GM18858 (cell line): Measurements from ENCODE around the gene ATP10A.

Experiments used
- ATAC-seq: cut with Tn5 transposase; IDR thresholded peaks from one replicate; pipeline ENCODE4 v1.9.1; 2021; ENCODE audit not compliant: unreplicated experiment

Gene ATP10A

DNA sequence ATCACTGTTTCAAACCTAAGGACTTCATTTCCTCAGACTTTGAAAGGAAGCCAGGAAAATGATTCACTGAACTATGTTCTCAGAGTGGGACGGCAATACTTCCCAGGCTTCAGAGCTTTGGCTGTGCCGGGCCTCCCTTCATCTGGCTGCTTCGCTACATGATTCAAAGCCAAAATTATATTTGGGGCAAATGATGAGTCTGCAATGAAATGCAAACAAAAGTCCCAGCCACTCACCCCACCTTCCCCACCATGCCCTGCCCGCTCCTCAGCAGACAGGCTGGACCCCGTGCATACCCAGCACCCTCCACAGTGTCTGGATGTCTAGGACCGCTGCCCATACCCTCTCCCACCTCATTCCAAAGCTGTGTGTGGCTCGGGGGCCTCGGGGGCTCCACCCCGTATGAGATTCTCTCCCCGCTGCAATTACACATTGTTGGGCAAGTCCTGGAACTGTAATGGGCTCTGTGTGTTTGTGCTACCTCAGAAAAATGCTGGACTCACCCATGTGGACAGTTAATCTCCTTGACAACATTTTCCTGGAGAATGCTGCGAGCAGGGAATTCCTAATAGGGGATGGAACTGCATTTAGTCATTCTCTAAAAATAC is 32.2 kb downstream of the ATP10A start:
- ATAC-seq = no peak

DNA sequence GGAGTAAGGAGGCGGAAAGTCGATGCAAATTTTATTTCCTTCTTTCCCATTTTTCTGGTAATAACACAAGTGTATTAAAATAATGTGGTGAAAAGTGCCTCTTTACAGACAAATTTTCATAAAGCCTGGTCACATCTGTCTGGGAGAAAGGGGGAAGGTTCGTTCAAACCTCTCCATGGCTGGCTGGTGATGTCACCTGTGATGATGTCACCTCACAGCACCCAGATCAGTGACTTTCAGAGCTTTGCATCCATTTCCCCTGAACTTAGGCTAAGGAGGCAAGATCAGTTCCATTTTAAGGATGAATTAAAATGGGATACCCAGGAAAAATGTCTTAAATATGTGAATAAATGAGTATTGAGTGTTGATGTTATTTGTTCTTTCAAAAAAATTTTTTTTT is 34.1 kb downstream of the ATP10A start:
- no peak for ATAC-seq

DNA sequence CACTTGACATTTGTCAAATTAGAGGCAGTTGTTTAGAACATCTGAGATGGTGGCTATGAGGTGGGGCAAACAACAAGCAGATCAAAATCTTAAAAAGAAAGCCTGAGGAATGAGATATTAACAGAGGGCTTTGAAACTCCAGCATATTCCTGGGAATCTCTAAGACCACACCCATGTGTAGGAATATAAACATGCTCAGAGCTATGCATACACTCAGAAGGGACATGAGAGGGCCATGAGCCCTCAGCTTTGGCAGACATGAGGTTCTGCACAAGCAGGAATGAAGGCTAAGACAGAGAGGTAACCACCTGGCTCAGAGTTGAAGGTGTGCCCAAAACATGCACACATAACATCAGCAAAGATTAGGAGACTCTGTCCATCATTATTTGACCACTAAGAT is 37.9 kb downstream of the ATP10A start:
- ATAC-seq = no peak

DNA sequence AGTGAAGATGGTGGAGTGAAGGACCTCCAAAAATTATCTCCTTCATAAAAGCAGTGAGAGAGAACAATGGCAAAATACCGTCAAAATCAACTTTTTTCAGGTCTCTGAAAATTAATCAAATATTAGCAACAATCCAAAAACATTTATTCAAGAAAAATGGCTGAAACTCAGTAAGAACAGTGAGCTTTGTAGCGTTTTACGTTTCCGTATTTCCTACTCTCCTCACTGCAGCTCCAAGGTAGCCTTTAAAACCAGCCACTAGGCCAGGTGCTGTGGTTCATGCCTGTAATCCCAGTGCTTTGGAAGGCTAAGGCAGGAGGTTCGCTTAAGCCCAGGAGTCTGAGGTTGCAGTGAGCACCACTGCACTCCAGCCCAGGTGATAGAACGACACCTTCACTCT is 38.5 kb downstream of the ATP10A start:
- ATAC-seq = no peak

DNA sequence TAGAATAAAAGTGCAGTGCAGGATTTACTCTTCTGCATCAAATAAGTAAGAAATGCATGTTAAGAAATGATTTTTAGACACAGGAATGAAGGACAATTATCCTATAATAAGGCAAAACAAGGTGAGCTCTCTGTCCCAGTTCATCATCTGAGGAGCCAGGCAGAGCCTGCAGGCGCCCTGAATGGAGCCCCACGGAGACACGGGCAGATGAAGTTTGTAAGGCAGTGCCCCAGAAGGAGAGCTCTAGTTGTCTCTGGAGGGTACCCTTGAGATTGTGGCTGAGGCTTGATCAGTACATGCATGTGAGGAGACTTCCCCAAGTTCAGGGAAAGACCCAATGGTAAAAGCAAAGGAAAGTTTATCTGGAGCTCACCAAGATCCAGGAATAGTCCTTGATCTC is 50.3 kb downstream of the ATP10A start:
- ATAC-seq = no peak

DNA sequence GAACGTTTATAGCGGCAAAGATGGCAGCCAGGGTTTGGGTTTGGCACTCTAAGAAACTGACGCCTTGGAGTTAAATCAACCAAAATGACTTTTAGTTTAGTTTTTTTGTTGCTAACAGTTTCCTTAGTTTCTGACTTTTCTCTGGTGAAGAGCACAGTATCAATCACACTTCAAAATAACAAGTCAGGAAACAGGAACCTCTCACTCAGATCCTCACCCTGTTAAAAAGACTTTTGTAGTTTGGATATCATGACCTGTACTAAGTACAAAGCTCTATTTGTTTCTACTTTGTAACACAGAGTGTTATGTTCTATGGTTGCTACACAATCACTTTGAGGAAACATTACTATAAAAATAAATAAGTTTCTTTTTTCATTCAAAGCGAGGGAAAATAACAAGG is 51.1 kb downstream of the ATP10A start:
- ATAC-seq = no peak

DNA sequence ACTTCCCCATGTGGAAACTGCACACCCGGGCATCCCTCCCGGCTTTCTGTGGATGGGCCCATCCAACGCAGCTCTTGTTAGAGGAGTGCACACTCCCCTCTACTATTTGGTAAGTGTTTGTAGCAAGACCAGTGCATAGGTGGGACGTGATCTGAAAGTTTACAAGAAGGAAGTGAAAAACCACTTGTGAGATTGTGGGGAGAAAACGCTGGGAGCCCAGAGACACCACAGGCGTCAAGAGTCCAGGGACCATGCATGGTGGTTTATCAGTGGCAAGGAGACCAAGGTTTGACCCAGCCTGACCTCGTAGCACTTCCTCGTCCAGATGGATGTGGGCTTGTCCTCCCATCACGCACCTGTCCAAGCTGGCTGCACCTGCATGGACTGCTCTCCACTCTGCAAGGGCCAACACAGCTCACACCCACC is 51.6 kb downstream of the ATP10A start:
- peak; percentile 76 for ATAC-seq

DNA sequence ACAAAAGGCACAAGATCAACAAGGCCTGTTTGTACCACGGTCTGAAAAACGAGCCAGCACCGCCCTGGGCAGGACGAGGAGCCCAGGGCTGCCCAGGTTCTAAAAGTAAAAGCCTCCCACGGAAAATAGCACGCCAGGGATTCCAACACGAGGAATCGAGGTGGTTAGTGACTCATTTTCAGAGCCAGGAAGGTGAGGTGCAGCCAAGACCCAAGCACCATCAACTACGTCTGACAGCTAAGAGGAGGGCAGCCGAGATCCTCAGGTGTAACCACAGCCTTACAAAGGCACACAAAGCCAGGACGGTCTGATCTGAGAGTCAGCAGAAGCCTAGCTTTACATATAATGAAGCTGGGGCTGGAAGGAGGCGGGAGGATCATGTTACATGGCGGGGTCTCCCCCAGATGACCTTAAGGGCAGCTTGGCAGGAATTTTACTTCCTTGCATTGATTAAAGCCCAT is 52.5 kb downstream of the ATP10A start:
- no peak for ATAC-seq

DNA sequence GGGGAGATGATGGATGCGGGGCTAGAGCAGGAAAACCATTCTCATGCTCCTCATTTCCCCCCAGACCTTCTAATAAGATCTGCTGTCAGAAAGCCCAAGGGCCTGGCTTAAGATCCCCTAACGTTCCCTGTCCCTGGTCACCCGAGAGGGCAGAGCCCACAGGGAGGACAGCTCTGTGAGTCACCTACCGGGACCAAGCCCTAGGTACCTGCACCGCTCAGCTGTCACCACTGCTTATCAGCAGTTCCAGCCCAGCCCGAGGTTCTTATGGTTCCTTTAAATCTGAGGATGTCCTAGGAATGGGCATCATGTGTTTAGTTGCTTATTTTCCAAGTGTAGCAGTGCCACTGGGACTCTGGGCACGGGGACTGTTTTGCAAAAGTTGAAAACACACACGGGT is 53.0 kb downstream of the ATP10A start:
- no peak for ATAC-seq

DNA sequence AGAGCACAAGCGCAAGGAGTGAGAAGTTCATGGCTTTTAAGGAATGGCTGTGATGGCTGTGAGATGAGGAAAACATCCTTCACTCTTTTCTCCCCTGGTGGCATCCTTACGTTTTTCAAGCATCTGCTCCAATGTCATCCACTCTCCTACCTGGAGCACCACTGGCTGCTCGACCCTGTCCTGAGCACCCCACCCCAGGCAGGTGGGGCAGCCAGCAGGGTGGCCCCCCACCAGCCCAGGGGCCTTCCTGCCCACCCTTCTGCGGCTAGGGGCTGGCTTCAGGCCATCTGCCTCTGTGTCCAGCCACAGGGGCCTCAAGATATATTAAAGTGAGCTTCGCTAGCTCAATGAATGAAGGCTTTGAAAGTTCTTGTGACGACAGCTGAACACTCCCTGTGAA is 56.1 kb downstream of the ATP10A start:
- ATAC-seq = no peak

DNA sequence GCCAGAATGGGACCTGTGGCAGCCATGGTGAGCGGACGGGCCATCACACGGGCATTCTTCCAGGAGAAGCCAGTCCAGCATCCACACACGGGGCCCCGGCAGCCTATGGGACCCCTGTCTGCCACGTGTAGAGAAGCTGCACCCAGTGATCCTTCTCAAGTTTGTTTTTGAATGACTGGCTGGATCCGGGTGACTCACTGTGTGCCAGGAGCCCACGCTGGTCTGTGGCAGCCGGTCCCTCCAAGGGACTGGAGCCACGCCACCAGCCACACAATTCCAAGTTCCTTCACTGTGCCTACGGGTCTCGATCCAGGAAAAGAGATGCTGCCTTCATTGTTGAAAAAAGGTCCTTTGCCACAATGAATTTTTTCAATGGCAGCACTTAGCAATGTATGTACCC is 58.1 kb downstream of the ATP10A start:
- no peak for ATAC-seq

DNA sequence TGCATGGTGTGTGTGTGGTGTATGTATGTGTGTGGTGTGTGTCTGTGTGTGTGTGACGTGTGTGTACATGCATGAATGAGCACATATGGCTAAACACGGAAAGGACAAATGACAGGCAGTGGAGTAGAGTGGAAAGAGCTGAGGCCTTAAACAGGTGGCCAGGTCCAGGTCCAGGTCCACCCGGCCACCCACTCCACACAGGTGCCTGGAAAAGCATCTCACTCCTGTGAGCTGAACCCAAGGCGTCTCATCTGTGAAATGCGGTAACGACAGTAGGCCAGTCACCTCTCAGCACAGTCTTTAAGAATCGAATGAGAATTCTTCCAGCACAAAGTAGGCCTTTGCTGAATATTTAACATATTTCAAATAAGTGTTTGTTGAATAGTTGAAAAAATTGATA is 58.7 kb downstream of the ATP10A start:
- no peak for ATAC-seq

DNA sequence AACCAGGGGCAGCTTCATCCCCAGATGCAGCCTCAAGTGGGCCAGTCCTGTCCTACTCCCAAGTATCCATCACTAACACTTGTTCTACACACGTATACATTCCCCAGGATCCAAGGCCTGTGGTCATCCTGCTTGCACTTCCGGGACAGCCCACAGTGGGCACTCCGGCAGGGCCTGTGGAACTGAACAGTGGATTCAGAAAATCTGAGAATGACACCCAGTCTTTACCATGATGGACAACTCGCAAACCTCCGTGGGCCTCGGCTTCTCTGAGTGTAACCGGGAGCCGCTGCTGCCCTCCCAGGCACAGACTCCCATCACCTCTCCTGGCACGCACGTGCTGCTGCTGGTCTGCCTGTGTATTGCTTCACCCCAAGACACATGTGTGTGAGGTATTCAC is 59.6 kb downstream of the ATP10A start:
- no peak for ATAC-seq

DNA sequence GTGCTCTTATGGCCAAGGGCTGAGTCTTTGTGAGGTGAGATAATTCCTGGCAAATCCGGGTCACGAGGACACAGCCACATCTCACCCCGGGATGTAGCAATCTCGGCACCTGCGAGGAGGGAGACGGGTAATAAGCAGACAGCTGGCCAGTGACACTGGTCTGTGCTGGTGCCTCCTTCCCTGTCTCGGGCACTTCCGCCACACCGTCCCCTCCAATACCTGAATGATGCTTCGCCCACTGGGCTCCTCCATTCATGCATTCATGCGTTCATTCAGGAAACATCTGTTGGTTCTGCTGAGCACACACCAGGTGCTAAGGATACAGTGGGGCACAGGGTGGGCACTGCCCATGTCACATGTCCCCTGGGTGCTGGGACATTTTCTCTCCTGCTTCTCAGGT is 60.1 kb downstream of the ATP10A start:
- ATAC-seq = no peak

DNA sequence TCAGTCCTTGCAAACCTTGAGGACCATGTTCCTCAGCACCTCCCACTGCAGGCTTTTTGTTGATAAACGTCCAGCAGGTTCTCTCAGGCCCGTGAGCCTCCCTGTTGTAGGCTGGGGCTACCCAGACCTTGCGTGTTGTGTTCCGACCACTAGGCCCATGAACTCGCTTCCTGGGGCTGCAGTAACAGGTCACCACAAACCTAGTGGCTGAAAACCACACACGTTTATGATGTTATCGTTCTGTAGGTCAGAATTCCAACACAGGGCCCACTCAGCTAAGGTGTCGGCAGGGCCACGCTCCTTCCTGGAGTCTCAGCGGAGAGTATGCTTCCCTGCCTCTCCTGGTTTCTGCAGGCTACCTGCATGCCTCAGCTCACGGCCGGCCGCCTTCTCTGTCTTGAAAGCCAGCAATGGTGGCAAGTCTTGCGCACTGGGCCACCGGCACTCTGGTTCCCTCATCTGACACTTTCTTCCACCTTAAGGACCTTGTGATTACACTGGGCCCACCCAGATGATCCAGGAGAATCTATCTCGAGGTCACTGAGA is 60.8 kb downstream of the ATP10A start:
- no peak for ATAC-seq

DNA sequence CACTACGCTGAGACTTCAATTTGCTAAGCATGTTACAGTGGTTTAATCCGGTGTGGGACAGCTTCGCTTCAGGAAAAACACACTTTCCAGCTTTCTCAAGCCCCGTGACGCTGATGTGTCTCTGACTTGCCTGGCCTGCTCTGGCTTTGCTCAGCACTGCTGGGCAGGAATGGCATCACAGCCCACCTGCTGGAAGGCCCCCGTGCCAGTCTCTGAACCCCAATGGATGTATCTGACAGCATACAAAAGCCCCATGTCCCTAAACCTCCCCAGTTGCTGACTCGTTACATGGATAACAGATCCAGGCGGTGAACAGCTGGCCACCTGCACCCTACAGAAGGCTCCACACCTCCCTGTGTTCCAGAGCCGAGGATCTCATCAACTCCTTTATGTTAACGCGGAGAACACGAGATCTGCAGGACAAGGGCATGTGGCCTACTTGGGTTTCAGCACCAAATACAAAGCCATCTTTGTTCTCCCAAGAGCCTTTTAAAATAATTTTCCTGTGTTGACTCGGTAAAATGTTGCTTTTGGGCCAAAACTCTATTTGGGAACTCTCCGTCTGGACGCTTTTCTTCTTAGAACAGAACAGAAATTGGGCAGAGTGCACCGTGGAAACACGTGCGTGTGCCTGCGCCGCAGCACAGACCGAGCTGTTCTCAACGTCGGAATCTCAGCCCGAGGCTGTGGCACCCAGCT is 61.4 kb downstream of the ATP10A start:
- ATAC-seq = no peak

DNA sequence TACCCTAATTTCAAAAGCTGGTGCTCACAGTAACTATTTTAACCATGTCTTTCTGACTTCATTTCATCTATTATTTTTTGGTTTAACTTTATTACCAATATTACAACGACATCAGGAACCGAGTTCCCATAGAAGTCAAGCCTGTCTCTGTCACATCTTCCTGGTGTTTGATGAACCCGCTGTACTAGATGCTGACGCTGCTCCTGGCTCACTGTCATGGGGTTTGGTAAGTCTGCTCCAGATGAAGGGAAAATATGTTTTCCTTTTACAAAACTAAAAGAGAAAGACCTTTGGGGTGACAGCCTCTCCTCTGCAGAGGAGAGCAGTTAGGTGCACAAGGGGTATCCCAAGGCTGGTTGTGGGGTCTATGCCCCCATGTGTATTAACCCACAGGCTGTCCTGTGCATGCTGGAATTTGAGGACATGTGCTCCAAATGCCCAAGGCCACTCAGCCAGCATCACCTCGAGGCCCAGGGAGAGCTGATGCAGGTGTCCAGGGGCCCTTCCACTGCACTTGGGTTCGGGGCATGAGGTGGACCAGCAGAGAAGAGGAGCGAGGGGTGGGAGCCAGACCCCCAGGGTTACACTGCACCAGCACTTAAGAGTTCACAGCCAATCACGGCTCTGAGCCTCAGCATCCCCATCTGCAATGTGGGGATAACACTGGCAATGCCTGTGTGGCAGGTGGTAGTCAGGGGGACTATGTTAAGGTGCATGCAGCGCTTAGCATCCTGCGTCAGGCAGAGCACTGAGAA is 62.2 kb downstream of the ATP10A start:
- no peak for ATAC-seq

DNA sequence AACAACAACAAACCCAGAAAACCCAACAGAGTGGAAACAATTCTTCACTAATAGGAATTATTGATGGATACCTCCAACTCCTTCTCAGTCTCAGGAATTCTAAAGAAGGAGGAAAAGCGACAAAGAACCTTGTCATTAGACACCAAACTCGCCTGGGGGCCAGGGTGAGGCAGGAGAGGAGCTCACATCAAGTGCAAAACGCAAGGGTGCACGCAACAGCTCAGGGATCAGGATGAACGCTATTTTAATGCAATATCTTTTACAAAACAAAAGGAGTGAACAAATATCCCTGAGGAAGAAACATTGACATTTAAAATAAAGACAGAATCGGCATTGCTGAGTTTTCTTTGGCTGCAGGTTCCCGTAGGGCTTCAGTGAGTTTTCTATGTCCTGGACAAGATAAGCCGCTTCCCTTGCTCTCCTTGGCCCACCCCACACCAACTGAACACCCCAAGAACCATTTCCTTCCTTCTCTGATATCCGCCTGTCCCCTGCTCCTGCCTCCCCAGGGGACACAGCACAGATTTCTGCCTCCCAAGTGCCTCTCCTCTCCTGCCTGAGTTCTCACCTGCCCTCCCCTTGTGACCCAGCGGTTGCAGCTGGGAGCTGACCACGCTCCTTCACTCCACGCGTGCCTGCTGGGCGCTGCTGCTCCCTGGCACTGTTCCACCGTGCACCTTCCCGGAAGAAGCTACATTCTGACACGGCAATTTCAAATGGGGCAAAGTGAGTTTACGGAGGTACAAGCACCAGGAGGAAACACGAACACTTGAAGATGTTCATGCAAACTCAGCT is 63.0 kb downstream of the ATP10A start:
- ATAC-seq = no peak

DNA sequence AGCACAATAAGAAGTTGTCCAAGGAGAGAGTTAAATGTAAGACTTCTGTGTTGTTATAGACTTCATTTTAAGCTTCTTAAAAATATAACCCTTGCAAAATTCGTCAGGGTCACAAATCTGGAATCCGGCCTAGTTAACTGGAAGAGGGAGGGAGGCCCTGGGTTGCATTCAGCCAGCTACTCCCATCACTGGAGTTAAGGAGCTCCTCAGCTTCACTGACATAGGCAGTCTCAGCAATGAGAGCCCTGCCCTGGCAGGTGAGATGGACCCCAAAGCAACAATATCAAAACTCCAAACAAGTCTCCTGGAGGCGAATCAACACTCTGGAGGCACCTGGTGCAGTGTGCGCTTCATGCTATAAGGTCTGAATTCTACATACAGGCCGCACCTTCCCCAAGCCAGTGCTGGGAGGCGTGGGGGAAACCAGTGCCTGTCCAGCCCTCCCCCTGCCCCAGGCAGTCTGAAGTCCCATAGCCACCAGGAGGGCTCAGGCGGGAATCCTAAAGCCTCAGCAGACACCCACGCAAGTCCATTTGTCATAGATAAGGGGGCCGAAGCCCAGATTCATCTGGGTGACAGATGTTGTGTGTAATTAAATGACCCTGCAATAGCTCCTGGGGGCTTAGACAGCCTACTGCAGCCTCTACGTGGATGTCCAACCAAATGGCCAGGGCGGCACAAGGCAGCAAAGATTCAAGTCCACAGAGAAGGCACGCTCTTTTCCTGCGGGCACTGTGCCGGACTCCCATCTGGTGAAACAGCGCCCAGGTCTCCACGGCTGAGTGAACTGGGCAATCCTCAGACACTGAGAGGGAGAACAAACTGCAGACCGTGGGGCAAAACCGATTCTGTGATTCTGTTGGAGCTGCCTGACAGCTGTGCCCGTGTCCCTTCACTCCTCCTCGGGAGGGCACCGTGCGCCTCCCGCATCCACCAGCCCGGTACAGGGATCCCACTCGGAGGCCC is 64.9 kb downstream of the ATP10A start:
- no peak for ATAC-seq

DNA sequence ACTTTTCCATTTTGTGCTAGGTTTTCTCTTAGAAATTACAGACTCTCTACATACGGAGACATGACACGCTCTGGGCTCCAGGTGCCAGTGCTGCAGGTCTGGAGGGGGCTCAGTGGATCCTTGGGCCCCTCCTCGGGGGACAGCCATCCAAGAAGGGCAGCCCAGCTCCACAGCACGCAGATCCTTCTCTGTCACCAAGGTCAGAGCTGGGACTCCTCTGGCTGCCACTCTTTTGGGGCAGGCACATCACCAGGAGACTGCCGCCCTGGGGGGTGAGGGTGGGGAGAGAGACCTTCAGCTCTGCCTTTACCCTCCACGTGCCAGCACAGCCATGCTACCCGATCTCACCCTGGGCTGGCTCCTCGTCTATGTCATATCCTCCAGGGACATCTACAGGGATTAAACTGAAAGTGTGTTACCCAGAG is 65.6 kb downstream of the ATP10A start:
- ATAC-seq = no peak
